ENCODE results near the gene C5orf63. TPM values are rescaled to one million over a fixed set of nuclear protein-coding genes. Genes with fewer than 3 reads are reported as not detected.

The C5orf63 gene
- total RNA-seq, 1 donor from 2014 or later: 0.50 TPM

DNA sequence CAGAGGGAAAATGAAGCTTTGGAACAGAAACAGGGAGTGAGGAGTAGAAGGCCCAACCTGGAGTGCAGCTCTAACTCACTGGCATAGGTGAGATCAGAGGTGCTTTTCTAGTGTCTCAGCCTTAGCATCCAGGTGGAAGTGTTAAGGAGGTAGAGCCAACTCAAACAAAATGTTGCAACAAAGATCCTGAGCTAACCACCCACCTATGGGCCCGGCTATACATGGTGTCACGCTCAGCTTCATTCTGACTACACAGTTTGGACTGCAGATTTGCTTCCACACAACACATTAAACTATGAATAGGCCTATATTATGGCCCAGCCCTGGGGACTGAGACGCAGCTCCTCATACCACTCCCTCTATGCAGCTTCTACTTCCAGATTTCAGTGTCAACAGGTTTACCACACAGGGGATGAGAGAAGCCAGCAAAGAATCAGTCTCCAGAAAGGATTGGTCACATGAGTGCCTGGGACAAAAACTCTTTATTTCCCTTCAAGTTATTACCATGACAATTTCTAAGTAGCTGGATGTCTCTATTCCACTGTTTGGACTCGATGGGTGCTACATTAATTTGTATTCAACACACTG is 9.0 kb downstream of the C5orf63 start:
- TF ChIP-seq CTCF (IDR thresholded peaks at IDR 0.05): no peak
- Mint-ChIP-seq H3K4me1 (ENCODE audit: low read depth) (peaks cover 12% of the 10 kb centered on the region), H3K4me3 (ENCODE audit: unreplicated experiment) (no peak overlapping the region), H3K9me3 (ENCODE audit: low read depth) (no peaks in the 10 kb centered on the region), H3K27ac (ENCODE audit: unreplicated experiment) (no peak overlapping the region), H3K36me3 (ENCODE audit: low read depth) (no peaks in the 10 kb centered on the region), H3K27me3 (ENCODE audit: low read depth) (no peaks in the 10 kb centered on the region)
- DNase-seq (ENCODE audit: low spot score): no peak

DNA sequence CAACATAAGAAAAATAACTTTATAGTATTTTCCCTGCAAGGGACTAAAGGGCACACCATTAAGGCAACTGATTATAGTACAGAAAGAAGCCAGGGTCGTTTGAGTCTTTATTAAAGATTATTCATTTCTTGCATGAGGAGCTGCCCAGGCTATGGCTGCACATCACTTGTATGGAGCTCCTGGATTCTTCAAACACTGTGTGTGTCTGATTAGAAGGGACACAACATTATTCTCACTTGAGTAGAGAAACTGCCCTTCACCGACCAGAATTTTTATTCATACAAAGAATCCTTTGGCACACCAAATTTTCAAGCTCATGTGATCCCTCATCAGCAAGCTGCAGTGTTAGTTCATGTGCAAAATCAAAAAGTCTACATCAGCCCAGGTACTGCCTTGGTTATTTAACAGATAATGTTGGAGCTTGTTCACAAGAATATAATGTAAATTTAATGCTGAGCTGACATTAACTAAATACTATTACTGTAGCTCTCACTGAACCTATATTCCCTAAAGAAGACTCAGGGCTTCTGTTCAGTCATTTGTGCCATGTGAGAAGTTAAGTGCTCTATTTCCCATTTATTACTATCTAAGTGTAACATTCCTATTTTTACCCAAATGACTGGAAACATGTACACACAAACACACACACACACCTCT is 9.9 kb downstream of the C5orf63 start:
- Mint-ChIP-seq H3K27me3 (ENCODE audit: low read depth) (no peaks in the 10 kb centered on the region), H3K9me3 (ENCODE audit: low read depth) (no peaks in the 10 kb centered on the region), H3K27ac (ENCODE audit: unreplicated experiment) (no peak overlapping the region), H3K4me3 (ENCODE audit: unreplicated experiment) (no peak overlapping the region), H3K4me1 (ENCODE audit: low read depth) (peaks cover 4% of the 10 kb centered on the region), H3K36me3 (ENCODE audit: low read depth) (no peaks in the 10 kb centered on the region)
- DNase-seq (ENCODE audit: low spot score): no peak
- no peak for TF ChIP-seq CTCF (IDR thresholded peaks at IDR 0.05)

DNA sequence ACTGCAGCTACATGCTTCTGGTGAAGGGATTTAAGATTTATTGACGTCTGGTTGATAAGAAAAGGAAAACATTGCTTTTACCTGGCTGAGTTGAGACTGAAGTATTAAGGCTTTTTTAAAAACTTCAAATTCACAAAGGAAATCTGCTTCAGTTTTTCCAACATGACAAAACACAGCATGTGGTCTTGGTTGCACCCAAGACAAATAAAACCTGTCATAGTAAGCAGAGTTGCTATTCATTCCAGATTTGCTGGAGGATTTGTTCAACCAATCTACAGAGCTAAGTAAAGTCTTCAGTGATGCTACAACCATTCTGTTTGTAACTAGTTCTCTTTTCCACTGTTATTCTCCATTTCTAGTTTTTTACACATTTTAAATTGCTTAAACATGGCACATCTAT is 11.3 kb downstream of the C5orf63 start:
- TF ChIP-seq CTCF (IDR thresholded peaks at IDR 0.05): no peak
- Mint-ChIP-seq H3K9me3 (ENCODE audit: low read depth) (no peaks in the 10 kb centered on the region), H3K27me3 (ENCODE audit: low read depth) (no peaks in the 10 kb centered on the region), H3K4me1 (ENCODE audit: low read depth) (no peaks in the 10 kb centered on the region), H3K36me3 (ENCODE audit: low read depth) (no peaks in the 10 kb centered on the region), H3K27ac (ENCODE audit: unreplicated experiment) (no peak overlapping the region), H3K4me3 (ENCODE audit: unreplicated experiment) (no peak overlapping the region)
- no peak for DNase-seq (ENCODE audit: low spot score)

GRCh38 chr5:127061537-127061936 is 11.8 kb downstream of the C5orf63 start:
- no peaks in the 10 kb centered on the region for H3K9me3 Mint-ChIP-seq (ENCODE audit: low read depth)
- H3K27ac Mint-ChIP-seq (ENCODE audit: unreplicated experiment): no peak overlapping the region
- no peaks in the 10 kb centered on the region for H3K27me3 Mint-ChIP-seq (ENCODE audit: low read depth)
- no peak overlapping the region for H3K4me3 Mint-ChIP-seq (ENCODE audit: unreplicated experiment)
- no peaks in the 10 kb centered on the region for H3K36me3 Mint-ChIP-seq (ENCODE audit: low read depth)
- DNase-seq (ENCODE audit: low spot score): no peak
- no peak for TF ChIP-seq CTCF (IDR thresholded peaks at IDR 0.05)
- no peaks in the 10 kb centered on the region for H3K4me1 Mint-ChIP-seq (ENCODE audit: low read depth)

DNA sequence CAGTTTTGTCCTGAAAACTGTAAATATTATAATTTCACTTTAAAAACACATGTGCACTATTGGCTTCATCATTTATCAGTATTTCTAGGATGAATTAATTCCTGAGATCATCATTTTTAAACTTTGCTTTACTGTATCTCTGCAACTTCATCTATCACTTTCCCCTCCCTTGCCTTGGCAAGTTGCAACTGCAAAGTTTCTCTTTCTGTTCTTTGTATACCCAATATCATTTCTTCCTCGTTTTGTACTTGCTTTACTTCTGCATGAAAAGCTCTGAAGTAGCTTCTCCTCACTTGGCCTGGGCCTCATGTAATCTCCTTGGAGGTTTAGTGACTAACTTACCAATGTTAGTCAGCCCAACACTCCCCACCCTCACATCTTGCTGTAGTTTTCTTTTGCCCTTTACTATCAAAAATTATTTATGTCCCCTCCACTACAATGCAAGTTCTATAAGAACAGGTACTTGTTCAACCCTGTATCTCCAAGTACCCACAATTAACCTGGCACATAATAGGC is 12.8 kb downstream of the C5orf63 start:
- no peak for DNase-seq (ENCODE audit: low spot score)
- H3K4me3 Mint-ChIP-seq (ENCODE audit: unreplicated experiment): no peak overlapping the region
- no peak for TF ChIP-seq CTCF (IDR thresholded peaks at IDR 0.05)
- H3K9me3 Mint-ChIP-seq (ENCODE audit: low read depth): no peaks in the 10 kb centered on the region
- peaks cover 4% of the 10 kb centered on the region for H3K36me3 Mint-ChIP-seq (ENCODE audit: low read depth)
- no peaks in the 10 kb centered on the region for H3K4me1 Mint-ChIP-seq (ENCODE audit: low read depth)
- H3K27me3 Mint-ChIP-seq (ENCODE audit: low read depth): no peaks in the 10 kb centered on the region
- no peak overlapping the region for H3K27ac Mint-ChIP-seq (ENCODE audit: unreplicated experiment)
